ENCODE data around the gene LCE1C.

LCE1C gene, protein sequence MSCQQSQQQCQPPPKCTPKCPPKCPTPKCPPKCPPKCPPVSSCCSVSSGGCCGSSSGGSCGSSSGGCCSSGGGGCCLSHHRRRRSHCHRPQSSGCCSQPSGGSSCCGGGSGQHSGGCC

DNA sequence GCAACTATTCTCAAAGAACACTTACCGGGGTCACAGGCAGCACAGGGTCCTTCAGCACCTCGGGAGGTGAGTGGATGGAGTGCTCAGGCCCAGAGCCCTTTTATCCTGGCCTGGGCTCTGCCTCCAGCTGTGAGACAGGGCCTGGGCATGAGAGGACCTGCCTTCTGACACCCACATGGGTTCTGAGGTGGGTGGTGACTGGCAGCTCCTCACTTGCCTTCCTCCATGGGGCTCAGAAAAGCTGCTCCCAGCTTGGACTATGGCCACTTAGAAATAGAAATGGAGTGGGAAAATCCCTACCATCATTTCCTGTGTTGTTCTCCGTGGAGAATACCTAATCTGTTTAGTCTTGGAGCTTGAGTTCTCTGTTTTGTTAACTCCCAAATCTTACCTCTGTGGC lies at the start of gene LCE1C:
LCE1C (minus strand) TSS at position 76 of the 400 bp plus-strand sequence. CDS start 1,173 bp downstream, outside the sequence.
- no peak for DNase-seq (ENCODE audit: low read depth in 4 of 4, low spot score in 1 of 4)

DNA sequence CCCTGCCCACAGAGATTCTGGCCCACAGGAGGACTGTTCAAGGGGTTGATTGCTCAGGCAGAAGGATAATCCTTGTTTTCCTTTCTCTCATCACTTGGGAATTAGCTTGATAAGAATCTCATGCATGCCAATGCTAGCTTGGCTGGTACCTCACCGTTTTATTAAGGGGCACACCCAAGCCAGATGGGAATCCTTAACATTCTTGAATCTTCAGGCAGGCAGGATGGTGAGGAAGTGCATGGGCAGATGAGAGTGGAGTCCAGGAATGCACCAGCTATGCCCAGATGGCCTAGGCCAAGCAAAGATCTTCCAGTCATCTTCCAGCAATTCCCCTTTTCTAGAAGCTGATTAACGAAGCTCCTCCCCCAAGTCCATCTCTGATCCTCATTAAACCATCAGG lies 49.2 kb upstream of the LCE1C start:
- DNase-seq (ENCODE audit: low read depth in 4 of 4, low spot score in 1 of 4), result no peak

DNA sequence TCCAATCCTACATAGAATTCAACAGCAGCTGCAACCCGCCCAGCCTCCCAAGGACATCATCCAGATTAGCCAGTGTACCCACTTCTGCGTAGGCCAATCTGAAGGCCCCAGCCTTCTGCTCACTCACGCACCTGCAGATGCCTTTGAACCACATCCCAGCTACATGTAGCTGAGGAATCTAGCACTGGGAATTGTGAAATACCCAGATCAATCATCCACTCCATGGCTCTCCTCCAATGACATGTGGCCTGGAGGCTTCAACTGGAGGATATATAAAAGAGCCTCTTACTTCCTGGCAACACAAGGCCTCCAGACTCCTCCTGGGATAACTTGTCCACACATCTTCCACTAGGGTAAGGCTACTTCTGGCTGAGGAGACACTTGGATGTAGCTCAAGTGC lies 36.1 kb upstream of the LCE1C start, which contains the start of gene LCE6A:
LCE6A (plus strand) TSS at position 301 of the 400 bp plus-strand sequence. CDS start 665 bp downstream, outside the sequence.
- DNase-seq (ENCODE audit: low read depth in 4 of 4, low spot score in 1 of 4), result no peak

DNA sequence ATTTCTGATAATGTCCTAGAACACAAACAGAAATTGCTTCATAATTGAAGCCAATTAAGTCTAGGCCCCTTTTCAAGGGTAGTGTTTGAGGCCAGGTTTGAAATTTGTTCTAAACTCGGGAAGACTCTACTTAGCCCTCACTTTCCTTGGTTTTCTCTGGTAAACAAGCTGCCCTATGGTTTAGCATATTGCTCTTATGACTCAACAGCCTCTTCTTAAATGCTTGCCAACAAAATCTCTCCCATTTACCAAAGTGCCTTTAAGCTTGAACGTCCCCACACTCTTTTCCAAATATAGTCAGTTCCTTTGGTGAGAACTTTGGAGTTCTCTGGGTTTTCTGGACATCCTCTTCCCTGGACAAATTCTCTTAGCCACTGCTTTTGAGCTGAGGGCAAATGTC lies 30.4 kb upstream of the LCE1C start:
- DNase-seq (ENCODE audit: low read depth in 4 of 4, low spot score in 1 of 4), result no peak

DNA sequence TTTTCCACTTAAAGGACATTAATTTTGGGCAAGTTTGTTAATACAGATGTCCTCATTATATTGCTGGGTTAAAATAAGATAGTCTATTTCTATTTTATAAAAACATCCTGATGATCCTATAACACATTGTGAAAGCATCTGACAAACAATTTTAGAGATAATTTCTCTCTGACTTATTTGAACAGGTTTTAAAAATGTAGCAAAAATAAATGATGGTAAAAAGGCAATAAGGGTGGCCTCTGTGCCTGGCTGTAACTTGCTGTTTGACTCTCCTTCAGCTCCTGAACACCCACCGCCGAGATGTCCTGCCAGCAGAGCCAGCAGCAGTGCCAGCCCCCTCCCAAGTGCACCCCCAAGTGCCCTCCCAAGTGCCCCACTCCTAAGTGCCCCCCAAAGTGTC lies 20.7 kb upstream of the LCE1C start, which contains the start of gene LCE1A:
LCE1A (plus strand) TSS at position 301 of the 400 bp plus-strand sequence; CDS start at position 301, 0 bp downstream.
- DNase-seq (ENCODE audit: low read depth in 4 of 4, low spot score in 1 of 4), result no peak

DNA sequence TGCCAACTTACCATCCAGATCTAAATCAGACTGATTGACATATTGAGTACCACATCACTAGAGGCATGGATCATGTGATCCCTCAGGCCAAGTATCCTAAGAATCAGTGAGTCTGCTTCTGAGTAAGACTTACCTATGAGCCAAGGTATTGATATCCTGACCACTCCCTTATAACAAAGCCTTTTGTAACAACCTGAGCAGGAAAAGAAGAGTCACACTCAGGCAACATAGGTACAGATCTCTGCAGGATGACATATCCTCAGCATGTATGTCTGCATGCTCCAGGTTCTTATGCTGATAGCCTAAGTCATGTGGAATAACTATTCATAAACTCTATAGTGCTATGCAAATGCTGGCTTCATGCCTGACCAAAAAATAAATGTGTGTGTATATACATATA lies 18.5 kb upstream of the LCE1C start:
- no peak for DNase-seq (ENCODE audit: low read depth in 4 of 4, low spot score in 1 of 4)

DNA sequence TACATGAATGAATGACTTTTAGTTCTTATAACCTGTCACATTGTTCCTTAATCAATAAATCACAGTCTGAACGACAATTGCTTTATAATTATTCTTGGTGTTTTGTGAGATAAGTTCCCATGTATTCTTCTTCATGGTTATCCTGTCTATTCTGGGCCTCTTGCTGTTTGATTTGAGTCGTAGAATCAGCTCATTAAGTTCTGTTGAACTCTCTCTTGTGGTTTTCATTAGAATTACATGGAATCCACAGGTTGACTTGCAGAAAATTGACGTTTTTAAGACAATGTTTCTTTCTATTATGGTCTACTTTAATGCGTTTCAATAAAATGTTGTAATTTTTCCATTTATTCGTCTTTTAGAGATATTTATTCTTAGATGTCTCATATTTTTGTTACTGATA lies 16.8 kb upstream of the LCE1C start:
- no peak for DNase-seq (ENCODE audit: low read depth in 4 of 4, low spot score in 1 of 4)

DNA sequence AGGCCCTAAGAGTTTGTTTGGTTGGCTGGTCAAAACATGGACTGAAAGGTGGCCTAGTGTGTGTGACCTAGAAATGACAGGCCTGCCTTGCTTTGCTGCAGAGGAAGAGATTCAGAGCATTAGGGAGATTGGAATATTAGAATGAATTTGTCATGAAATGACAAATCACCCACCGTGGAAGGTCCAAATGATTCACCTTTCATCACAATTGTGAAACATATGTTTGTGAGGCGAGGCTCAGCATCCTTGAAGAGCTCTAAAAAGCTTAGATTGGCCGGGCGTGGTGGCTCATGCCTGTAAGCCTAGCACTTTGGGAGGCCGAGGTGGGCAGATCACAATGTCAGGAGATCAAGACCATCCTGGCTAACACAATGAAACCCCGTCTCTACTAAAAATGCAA lies 10.9 kb upstream of the LCE1C start:
- no peak for DNase-seq (ENCODE audit: low read depth in 4 of 4, low spot score in 1 of 4)

DNA sequence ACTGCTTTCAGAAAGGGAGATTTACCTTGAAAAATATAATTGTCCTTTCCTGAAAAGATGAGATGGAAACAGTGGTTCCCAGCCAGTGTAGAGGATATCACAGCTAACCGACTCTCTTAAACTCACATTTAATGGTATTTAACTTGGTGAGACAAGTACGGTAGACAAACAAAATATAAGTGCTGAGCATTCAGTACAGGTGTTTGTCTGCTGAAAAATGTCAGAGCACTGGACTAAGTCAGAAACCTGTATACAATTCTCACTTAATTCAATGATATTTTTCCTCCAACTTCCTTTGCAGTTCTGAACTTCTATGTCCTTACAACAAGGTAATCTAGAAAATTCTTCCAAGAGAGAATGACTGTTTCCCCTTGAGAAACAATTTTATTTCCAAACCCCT lies 5.2 kb upstream of the LCE1C start, which contains the start of gene LCE1B:
LCE1B (plus strand) TSS at position 301 of the 400 bp plus-strand sequence. CDS start 476 bp downstream, outside the sequence.
- no peak for DNase-seq (ENCODE audit: low read depth in 4 of 4, low spot score in 1 of 4)

DNA sequence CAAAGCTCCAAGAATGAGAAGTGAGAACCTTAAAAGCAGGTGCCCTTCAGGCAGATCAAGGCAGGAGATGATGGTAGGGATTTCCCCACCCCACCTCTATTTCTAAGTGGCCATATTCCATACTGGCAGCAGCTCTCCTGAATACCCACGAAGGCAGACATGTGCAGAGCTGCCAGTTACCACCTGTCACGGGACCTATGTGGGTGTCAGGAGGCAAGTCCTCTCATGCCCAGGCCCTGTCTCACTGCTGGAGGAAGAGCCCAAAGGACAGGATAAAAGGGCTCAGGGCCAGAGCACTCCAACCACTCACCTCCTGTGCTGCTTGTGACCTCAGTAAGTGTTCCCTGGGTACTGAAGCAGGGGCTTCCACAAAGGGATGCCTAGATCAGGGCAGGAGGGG lies 4.6 kb upstream of the LCE1C start:
- no peak for DNase-seq (ENCODE audit: low read depth in 4 of 4, low spot score in 1 of 4)

DNA sequence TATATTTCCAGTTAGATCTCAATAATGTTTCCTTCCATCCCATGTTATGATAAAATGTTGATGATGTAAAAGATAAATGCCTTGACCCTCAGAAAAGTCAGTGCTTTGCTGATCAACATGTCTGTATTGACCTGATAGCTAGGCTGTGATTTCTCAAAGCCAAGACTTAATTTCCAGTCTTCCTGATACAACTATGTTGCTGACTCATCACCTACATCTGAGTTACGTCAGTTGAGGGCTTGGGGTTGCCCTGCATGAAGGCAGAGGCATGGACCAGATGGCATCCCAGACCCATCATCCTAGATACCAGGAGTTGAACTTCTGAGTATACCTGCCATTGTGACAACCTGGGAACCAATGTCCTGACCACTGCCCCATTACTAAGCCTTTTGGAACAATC lies 5.1 kb downstream of the LCE1C start:
- no peak for DNase-seq (ENCODE audit: low read depth in 4 of 4, low spot score in 1 of 4)

DNA sequence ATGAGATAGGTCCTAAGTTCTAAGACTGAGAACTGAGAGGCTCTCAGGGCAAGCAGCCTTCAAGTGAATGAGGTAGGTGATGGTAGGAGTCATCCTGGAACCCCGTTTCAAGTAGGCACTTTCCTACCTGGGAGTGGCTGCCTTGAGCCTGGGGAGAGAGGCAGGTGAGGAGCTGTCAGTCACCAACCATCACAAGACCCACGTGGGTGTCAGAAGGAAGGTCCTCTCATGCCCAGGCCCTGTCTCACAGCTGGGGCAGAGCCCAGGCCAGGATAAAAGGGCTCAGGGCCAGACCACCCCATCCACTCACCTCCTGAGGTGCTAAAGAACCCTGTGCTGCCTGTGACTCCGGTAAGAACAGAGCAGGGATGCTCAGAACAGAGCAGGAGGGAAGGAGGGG lies 10.0 kb downstream of the LCE1C start, which contains the start of gene LCE1D:
LCE1D (plus strand) TSS at position 301 of the 400 bp plus-strand sequence. CDS start 1,074 bp downstream, outside the sequence.
- no peak for DNase-seq (ENCODE audit: low read depth in 4 of 4, low spot score in 1 of 4)

DNA sequence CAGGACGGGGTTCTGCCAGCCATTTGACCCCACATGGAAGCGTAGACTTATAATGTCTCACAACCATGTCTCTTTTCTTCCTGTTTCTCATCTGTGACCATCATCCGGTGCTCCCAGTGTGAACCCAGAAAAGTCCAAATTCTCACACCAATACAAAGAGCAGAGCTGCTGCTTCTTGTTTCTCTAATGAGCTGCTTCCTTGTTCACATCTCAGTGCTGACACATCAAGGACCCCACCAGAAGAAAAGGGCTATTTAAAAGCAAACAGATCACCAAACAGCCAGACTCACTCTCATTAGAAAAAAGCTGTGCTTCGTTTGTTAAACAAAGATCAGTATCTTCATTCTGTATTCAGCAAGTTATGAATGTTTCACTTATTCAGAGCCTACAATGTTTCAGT lies 10.8 kb downstream of the LCE1C start:
- DNase-seq (ENCODE audit: low read depth in 4 of 4, low spot score in 1 of 4), result no peak

DNA sequence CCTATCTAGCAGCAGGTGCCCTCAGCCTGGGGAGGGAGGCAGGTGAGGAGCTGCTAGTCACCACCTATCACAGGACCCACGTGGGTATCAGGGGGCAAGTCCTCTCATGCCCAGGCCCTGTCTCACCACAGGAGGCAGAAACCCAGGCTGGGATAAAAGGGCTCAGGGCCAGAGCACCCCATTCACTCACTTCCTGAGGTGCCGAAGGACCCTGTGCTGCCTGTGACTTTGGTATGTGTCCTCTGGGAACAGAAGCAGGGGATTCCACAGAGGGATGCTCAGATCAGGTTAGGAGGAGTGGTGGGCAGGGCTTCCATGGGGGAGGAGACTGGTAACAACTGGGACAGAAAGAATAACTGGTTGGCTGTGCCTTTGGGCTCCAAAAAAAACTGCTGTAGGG lies 20.4 kb downstream of the LCE1C start, which contains the start of gene LCE1E:
LCE1E (plus strand) TSS at position 181 of the 400 bp plus-strand sequence. CDS start 1,043 bp downstream, outside the sequence.
- no peak for DNase-seq (ENCODE audit: low read depth in 4 of 4, low spot score in 1 of 4)

DNA sequence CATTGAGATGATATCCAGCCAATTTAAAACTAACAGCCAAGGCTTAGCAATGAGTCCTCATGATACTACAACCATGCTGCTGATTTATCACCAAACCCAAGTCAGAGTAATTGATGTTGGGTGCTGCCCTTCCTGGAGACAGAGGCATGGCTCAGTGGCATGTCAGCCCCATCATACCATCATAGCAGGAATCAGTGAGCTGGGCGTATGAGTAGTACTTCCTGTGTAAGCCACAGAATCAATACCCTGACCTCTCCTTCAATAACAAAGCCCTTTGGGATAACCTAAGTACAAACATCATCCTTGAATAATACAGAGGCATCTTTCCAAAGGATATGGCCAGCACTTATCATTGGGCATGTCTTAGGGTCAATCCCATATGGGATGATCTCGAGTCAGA lies 23.4 kb downstream of the LCE1C start:
- no peak for DNase-seq (ENCODE audit: low read depth in 4 of 4, low spot score in 1 of 4)

DNA sequence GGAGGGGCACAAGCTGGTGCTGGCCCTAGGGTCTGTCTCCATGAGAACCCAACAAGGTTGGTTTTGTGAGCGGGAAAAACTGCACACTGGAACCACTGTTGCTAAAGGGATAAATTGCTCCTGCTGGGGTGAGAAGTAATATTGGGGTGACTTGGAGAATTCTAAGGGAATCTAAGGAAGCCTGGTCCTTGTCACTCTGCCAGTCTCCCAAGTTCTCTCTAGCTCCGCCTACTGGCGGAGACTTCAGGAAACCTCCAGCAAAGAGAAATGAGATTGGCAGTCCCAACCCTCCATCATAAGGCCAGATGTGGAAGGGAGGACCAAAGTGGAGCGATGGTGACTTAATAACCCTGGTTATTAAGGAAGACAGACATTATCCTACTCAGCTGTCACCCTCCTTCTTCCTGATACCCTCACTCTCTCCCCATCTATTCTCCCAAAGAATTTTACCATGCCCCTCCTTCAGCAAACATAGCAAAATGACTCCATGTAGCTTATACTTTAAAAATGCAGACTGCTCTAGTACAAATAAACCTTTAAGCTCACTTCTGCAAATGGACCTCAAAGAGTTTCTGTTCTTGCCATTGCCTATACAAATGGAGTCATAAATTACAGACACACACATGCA lies 28.8 kb downstream of the LCE1C start:
- no peak for DNase-seq (ENCODE audit: low read depth in 4 of 4, low spot score in 1 of 4)

DNA sequence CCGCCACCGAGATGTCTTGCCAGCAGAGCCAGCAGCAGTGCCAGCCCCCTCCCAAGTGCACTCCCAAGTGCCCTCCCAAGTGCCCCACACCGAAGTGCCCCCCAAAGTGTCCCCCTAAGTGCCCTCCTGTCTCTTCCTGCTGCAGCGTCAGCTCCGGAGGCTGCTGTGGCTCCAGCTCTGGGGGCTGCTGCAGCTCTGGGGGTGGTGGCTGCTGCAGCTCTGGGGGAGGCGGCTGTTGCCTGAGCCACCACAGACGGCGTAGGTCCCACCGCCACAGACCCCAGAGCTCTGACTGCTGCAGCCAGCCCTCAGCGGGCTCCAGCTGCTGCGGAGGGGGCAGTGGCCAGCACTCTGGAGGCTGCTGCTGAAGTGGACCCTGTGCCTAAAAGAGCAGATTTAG lies 30.1 kb downstream of the LCE1C start:
- no peak for DNase-seq (ENCODE audit: low read depth in 4 of 4, low spot score in 1 of 4)

DNA sequence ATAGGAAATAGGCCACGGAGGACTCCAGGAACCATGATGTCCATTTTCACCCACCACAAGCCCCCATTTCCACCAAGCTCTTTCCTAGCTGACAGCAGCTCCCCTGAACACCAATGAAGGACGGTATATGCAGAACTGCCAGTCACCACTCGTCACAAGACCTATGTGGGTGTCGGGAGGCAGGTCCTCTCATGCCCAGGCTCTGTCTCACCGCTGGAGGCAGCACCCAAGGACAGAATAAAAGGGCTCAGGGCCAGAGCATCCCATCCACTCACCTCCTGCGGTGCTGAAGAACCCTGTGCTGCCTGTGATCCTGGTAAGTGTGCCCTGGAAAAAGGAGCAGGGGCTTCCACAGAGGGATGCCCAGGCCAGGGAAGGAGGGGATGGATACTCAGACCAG lies 31.6 kb downstream of the LCE1C start, which contains the start of gene LCE1F:
LCE1F (plus strand) TSS at position 266 of the 400 bp plus-strand sequence. CDS start 1,232 bp downstream, outside the sequence.
- no peak for DNase-seq (ENCODE audit: low read depth in 4 of 4, low spot score in 1 of 4)

DNA sequence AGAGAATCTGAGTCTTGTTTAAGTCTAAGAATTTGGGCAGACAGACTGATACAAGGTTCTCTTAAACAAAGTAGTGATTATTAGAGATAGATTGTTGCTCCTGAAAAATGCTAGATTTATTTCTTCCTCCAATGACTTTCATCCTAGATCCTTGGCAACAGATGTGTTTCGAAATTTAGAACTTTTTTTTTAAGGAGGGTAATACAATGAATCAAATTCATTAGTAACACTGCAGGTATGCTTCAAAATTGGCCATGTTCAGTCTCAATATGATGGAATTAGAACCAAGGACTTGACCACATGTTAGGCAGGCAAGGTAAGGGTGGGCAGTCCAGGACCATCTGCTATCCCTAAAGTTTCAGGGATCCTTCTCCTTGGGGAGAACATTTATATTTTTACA lies 36.0 kb downstream of the LCE1C start:
- no peak for DNase-seq (ENCODE audit: low read depth in 4 of 4, low spot score in 1 of 4)

DNA sequence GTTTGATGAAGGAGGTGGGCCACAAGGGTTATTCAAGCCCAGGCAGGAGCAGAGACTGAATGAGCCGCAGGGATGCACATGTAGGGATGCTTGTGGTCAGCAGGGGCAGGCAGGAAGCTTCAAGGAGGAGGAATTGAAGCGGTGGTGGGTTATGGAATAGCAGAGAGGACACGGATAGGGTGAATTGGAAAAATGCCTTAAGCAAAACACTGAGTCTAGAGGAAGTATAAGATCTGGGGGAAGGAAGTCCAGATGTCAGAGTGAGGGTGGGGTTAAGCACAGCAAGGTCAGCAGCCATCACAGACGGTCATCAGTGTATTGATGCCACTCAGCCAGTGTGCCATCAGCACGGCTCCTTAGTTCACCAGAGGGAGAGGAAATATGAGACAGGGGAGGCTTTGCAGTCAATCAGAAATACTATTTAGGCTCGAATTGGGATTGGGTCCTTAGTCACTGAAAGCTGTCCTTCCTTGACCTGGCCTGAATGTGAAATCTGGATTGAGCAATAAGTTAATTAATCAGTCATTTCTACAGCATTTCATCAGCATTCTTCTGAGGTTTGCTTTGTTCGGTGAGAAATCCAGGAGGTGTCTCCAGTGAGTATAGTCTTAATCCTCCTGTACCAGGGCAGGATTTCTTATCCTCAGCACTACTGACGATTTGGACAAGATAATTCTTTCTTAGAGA lies 37.5 kb downstream of the LCE1C start:
- no peak for DNase-seq (ENCODE audit: low read depth in 4 of 4, low spot score in 1 of 4)

DNA sequence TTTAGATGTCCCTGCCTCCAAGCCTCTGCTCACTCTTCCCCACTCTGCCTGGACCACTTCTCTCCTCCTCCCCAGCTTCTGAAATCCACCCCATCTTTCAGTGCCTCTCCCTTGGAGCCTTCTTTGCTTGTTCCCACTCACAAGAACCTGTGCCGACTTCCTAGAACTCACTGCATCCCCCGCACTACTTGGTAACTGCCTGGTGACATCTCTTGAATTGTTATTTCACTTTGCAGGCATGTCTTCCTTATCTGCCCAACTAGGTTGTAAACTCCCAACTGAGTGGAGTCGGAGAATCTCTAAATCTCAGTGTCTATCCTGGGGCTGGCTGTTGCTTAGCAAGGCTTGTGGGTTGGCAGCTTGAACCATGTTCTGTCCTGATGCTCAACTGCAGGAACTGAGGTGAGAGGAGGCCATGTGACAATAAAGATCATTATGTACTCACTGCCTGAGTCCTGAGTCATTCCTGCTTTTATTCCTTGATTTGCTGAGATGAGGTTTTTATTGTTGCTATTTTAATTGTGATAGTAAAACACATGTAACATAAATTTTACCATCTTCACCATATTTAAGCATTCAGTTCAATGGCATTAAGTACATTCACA lies 44.7 kb downstream of the LCE1C start:
- DNase-seq (ENCODE audit: low read depth in 4 of 4, low spot score in 1 of 4), result no peak

Data from stimulated activated CD4-positive, alpha-beta T cell treated with anti-CD3 and anti-CD28 coated beads, Interleukin-1b, Interleukin-23, amount 100 ng/mL, for 24 hours (primary cell).